Stimulated activated CD4-positive, alpha-beta T cell treated with anti-CD3 and anti-CD28 coated beads, TNF-alpha, amount 100 ng/mL, for 24 hours (primary cell): ENCODE measurements around the gene SLC10A7.
"Not testable (repeated sequence)": the region's sequence is repeated elsewhere in the genome, so short reads cannot be mapped to it uniquely, and the experiment has no call there.

Experiments
- DNase-seq, 3 experiments: peaks; one replicate each; pipeline ENCODE4 v3.0.0-alpha.2; 2020; ENCODE audit warnings: low read depth in 3 of 3

Gene SLC10A7

GRCh38 chr4:146350114-146350513, 171.6 kb downstream of the SLC10A7 start:
- DNase-seq, result not testable (repeated sequence)

DNA sequence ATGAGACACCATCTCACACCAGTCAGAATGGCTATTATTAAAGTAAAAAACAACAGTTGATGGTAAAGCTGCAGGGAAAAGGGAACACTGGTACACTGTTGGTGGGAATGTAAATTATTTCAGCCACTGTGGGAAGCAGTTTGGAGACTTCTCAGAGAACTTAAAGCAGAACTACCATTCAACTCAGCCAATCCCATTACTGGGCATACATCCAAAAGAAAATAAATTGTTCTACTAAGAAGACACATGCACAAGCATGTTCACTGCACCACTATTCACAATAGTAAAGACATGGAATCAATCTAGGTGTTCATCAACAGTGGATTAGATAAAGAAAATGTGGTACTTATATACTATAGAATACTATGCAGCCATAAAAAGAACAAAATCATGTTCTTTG, 172.4 kb downstream of the SLC10A7 start:
- DNase-seq, result no peak

DNA sequence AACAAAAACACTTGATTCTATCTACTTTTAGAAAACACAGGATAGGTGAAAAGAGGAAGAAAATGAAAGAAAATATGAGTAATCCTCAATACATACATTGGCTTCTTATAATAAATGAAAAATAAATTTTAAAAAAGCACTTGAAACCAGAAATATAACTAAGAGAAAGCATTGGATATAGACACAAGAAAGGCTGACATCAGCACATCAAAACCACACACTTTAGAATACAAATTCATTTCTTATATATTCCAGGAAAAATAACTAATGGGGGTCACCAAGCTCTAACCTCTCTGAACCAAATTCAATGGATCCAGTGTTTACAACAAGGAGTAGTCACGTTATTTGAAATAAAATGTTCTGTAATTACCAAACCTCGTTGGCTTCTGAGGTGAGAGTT, 173.9 kb downstream of the SLC10A7 start:
- no peak for DNase-seq

DNA sequence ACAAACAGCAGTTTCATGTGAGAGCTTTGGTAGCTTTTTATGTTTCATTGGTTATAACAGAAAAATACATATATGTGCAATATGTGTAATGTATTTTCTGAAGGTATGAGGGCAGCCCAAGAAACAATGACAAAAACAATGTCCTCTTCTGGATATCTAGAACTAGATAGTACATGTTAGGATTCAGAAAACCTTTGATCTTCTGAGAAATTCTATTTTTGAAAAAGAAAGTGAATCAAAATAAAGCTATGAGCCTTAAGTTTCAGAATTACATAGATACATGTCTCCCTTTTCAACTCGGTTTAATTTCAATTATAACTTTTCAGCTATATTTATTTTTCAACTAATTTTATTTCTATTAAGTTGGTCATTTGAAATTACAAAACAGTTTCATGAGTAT, 175.5 kb downstream of the SLC10A7 start:
- DNase-seq, result no peak

DNA sequence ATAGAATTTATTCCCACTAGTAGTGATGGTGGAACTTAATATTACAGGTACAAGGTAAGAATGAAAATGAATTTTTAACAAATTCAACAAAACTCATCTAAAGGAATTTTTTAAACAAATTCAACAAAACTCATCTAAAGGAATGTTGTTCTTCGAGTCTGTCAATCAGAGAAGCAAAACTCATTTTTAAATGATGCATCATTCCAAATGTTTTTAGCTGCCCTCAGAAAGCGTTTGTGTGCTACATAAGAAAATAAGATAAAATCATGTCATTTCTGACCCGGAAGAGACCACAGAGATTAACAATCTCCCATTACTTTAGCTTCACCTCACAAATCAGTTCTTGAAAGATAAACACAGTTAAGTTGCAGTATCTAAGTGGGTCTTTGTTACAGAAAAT, 178.0 kb downstream of the SLC10A7 start:
- DNase-seq, result no peak

- no peak for DNase-seq
Observed at GRCh38 chr4:146343199-146343598, 178.5 kb downstream of the SLC10A7 start.

DNA sequence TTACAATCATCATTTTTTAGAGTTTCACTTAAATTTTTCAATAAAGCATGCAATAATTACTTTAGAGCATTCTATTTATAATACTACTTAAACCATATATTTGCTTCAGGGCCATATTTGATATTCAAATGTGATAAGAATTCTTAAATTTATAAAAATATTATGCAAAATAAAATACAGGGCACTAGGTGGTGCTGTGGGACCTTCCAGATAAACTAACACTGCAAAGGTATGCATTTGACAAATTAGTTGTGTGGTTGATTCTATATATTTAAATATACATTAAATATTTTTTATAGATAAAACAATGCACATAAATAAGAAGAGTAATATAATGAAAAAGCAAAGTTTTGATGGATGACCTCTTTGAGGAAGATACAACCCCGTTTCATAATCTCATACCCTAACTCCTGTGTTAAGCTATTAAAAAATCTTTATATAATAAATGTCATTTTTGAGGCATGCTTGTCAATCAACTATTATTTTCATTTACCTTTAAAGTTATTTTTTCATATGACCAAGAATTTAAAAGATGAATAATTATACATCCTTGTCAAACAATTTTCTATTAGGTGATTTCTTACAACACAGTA, 179.0 kb downstream of the SLC10A7 start:
- DNase-seq, result peak in 1 of 3 experiments; percentile 12

GRCh38 chr4:146340798-146341197, 180.9 kb downstream of the SLC10A7 start:
- DNase-seq, result no peak

DNA sequence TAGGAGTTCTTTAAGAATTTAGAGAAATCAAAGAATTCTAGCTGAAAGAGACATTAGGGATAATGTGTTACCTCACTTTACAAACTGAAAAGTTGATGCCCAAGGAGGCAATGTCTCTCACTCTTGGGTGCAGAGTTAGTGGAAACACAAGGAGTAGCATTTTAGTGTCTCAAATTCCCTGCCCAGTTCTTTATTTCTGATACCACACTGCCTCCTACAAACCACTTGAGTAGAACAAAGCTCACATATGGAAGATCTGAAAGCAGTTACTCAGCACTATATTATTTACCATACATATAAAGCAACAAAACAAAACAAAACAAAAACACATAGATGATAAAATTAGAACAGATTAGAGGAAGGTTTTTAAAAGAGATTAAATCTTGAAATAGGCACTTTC, 183.2 kb downstream of the SLC10A7 start:
- DNase-seq, result no peak

DNA sequence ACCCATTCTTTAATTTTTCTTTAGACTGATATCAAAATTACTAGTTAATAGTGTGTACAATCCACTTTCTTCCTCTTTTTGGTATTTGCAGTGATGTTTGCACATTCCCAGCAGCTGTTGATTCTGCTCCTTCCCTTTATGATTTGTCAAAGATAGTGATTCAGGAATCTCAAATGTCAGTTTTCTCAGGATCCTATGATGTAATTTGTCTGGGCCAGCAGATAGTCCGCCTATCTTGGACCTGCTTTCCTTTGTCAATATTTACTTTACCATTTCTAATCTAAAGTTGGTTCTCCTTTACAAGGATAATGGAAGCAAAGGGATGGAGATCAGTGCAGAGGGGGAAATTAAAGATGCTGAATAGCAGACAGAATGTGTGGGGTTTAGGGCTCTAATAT, 185.3 kb downstream of the SLC10A7 start:
- no peak for DNase-seq

DNA sequence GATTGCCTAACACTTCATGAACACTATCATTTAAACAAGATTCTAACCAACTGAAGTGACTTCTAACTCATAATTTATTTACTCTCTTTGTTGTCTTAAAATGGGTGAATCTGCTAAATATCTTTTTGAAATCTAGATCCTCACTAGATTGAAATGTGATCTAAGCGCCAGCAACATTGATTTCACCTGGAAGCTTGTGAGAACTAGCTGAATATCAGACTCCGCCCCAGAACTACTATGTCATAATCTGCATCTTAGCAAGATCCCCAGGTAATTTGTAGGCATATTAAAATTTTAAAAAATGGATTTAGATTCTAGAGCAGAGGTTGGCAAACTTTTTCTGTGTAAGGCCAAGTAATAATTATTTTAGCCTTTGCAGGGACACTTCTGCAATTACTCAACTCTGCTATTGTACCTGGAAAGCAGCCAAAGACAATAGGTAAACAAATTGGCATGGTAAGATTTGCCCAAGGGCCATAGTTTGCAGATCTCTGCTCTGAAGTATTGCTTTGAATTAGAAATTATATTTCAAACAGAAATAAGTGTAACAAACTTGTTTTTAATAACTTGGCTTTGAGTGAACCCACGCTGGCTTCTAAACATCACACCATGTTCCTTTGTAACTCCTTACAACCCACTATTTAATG, 185.9 kb downstream of the SLC10A7 start:
- DNase-seq, result no peak

GRCh38 chr4:146334862-146335449, 186.8 kb downstream of the SLC10A7 start:
- DNase-seq, result no peak

GRCh38 chr4:146333895-146334262, 187.9 kb downstream of the SLC10A7 start:
- no peak for DNase-seq

GRCh38 chr4:146333187-146333894, 188.4 kb downstream of the SLC10A7 start:
- peak in 1 of 3 experiments; percentile 7 for DNase-seq

DNA sequence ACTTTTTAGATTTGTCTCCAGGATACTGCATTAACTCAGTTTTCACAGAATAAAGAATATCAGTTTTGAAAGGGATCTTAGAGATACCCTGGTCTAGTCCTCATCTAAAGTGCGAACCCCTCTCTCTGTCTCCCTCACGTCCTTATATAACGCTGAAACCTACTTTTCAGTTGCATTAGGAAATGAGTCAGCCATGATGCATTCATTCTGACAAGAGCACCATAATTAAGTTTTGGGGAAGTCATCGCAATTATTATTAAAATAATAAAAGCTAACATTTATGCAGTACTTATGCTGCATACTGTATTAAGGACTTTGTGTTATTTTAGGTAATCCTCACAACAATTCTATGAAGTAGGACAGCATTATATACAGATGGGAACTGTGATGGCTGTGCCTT, 191.3 kb downstream of the SLC10A7 start:
- no peak for DNase-seq

- DNase-seq, result no peak
Observed at GRCh38 chr4:146329050-146329716, 192.6 kb downstream of the SLC10A7 start.

DNA sequence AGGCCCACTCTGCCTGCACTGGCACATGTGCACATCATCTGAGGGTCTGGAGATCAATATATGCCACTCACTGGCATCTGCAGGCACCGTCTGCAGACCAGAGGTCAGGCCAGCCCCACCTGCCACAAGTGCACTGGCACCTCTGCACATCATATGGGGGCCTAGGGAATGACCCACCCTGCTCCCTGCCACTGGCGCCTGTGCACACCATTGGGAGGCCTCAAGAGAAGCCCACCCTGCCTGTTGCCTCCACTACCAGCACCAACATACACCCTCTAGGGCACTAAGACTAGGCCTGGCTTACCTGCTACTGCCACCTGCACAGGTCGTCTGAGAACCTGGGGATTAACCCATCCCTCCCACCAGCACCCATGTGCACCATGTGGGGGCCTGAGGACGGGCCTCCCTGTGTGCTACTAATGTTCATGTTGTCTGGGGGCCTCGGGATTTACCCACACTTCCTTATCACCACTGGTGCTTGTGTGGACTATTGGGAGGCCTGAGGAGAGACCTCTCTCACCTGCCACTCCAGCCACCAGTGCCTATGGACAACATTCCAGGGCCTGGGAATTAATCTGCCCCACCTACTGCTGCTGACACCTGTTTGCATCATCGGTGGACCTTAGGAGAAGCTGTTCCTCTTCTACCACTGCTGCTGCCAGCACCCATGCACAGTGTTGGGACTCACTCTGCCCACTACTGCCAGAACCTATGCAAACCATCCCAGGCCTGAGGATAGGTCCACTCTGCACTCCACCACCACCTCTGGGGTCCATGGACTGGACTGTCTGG, 193.7 kb downstream of the SLC10A7 start:
- no peak for DNase-seq

DNA sequence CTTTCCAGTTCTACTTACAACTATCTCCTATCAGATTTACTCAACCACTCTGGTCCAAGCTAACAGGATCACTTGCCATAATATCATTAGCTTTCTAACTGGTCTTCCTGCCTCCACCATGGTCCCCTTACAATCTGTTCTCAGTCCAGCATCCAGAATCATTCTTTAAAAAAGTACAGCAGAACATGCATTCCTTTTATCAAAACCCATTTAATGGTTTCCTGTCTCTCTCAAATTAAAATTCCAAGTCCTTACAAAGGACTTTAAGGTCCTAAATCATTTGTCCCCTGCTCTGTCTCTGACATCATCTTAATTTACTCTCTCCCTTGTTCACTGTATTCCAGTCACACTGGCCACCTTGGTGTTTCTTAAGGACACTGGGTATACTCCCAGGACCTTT, 202.8 kb downstream of the SLC10A7 start:
- DNase-seq, result no peak

DNA sequence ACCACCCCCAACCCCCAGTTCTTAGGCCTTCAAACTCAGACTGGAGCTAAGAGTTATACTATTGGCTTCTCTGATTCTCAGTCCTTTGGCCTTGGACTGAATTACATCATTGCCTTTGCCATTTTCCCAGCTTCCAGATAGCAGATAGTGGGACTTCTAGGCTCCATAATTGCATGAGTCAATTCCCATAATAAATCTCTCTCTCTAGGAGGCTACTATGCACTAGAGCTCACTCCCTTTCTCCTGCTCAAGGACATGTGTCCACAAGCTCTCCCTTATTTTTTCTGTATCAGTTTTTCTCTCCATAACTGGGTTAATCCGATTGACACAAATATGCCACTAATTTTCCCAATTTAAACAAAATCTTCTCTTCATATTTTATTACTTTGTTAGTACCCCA, 204.0 kb downstream of the SLC10A7 start:
- DNase-seq, result no peak

GRCh38 chr4:146315184-146315583, 206.6 kb downstream of the SLC10A7 start:
- DNase-seq, result no peak

- DNase-seq, result no peak
Observed at GRCh38 chr4:146311238-146311970, 210.3 kb downstream of the SLC10A7 start.
